SK-N-SH (cell line): ENCODE data around the gene ZNF71. TPM values are rescaled to one million over a fixed set of nuclear protein-coding genes. Genes with fewer than 3 reads are reported as not detected.

Experiments
- CTCF ChIA-PET: fragments of 300-600, 350-600 bp; formaldehyde crosslinking; extraction: SDS; loops from one replicate; lab custom pipeline; 2021; lab: Yijun Ruan, JAX
- POLR2A ChIA-PET: fragments of 350-600 bp; sonication (Branson Sonifier 250); formaldehyde crosslinking; extraction: SDS; loops from one replicate; lab custom pipeline; 2020; ENCODE audit warnings: antibody characterized with exemption, inconsistent platforms; lab: Yijun Ruan, JAX
- DNase-seq: peaks from one replicate; pipeline ENCODE4 v3.0.0; 2012
- H2AFZ ChIP-seq: fragments of 200-600 bp; sonication (generic); 2 replicates; pipeline ENCODE4 v1.8.1; 2016; ENCODE audit warnings: antibody characterized with exemption, mild to moderate bottlenecking, low read depth
- H3F3A ChIP-seq: fragments of 200-600 bp; sonication (generic); replicated peaks from 2 replicates; pipeline ENCODE3; 2016; ENCODE audit warnings: antibody characterized with exemption, mild to moderate bottlenecking; ENCODE audit not compliant: insufficient read depth
- H3K27ac ChIP-seq, 2 experiments: fragments of 200-500 bp in 1 of 2; fragments of 200-600 bp in 1 of 2; sonication (Bioruptor generic) in 1 of 2; sonication (generic), shearing (Covaris generic) in 1 of 2; 2 replicates each; pipeline versions ENCODE4 v1.5.1 to v1.6.1; 2014 to 2016; ENCODE audit warnings: low read depth in 2 of 2, inconsistent platforms in 1 of 2, low read length in 1 of 2, mild to moderate bottlenecking in 1 of 2, mixed read lengths in 1 of 2
- H3K27me3 ChIP-seq: fragments of 200-600 bp; sonication (generic), shearing (Covaris generic); 2 replicates; pipeline ENCODE4 v1.6.1; 2016; ENCODE audit warnings: mixed run types; ENCODE audit not compliant: insufficient read depth
- H3K36me3 ChIP-seq, 2 experiments: fragments of 200-500 bp in 1 of 2; fragments of 200-600 bp in 1 of 2; sonication (Bioruptor generic) in 1 of 2; sonication (generic) in 1 of 2; replicated peaks in 1 of 2; 2 replicates each; pipeline versions ENCODE3 to v1.5.1; 2014 to 2016; ENCODE audit warnings: low read length in 1 of 2, mild to moderate bottlenecking in 1 of 2; ENCODE audit not compliant: insufficient read depth in 2 of 2, control insufficient read depth in 1 of 2
- H3K4me1 ChIP-seq, 2 experiments: fragments of 200-500 bp in 1 of 2; fragments of 200-600 bp in 1 of 2; sonication (Bioruptor generic) in 1 of 2; sonication (generic), shearing (Covaris generic) in 1 of 2; 2 replicates each; pipeline versions ENCODE4 v1.5.1 to v1.6.1; 2014 to 2016; ENCODE audit warnings: low read depth in 1 of 2, low read length in 1 of 2, mixed run types in 1 of 2; ENCODE audit not compliant: insufficient read depth in 2 of 2, control insufficient read depth in 1 of 2
- H3K4me2 ChIP-seq: fragments of 200-600 bp; sonication (generic), shearing (Covaris generic); 2 replicates; pipeline ENCODE4 v1.6.1; 2017; ENCODE audit warnings: mixed run types
- H3K4me3 ChIP-seq, 2 experiments: fragments of 200-500 bp in 1 of 2; fragments of 200-600 bp in 1 of 2; sonication (Bioruptor generic) in 1 of 2; sonication (generic), shearing (Covaris generic) in 1 of 2; 2 replicates each; pipeline versions ENCODE4 v1.5.1 to v1.8.1; 2014 to 2016; ENCODE audit warnings: low read depth in 2 of 2, inconsistent platforms in 1 of 2, low read length in 1 of 2, mild to moderate bottlenecking in 1 of 2, mixed read lengths in 1 of 2, moderate library complexity in 1 of 2
- H3K79me2 ChIP-seq: fragments of 200-600 bp; sonication (generic); 2 replicates; pipeline ENCODE4 v1.8.1; 2017; ENCODE audit warnings: mild to moderate bottlenecking; ENCODE audit not compliant: insufficient read depth
- H3K9ac ChIP-seq: fragments of 200-600 bp; sonication (generic); 2 replicates; pipeline ENCODE4 v1.6.1; 2017; ENCODE audit warnings: mixed run types
- H3K9me2 ChIP-seq: fragments of 200-600 bp; sonication (generic); 2 replicates; pipeline ENCODE4 v1.6.1; 2017; ENCODE audit warnings: mixed run types
- H3K9me3 ChIP-seq: fragments of 200-600 bp; sonication (generic); 2 replicates; pipeline ENCODE4 v1.6.1; 2017; ENCODE audit warnings: mixed run types, mild to moderate bottlenecking, moderate library complexity
- H4K20me1 ChIP-seq: fragments of 200-600 bp; sonication (generic); 2 replicates; pipeline ENCODE4 v1.6.1; 2017; ENCODE audit warnings: mild to moderate bottlenecking, mixed run types; ENCODE audit not compliant: insufficient read depth
- CHD2 ChIP-seq: fragments of 150-350 bp; IDR thresholded peaks from 2 replicates; pipeline ENCODE4 v1.6.1; 2018; ENCODE audit warnings: low read length; ENCODE audit not compliant: partially characterized antibody
- EP300 ChIP-seq, 2 experiments: IDR thresholded peaks; 2 replicates each; pipeline versions ENCODE4 v1.4.0 to v1.6.1; 2012; ENCODE audit warnings: borderline replicate concordance in 1 of 2, low read depth in 1 of 2, low read length in 1 of 2
- EZH2phosphoT487 ChIP-seq: fragments of 200-600 bp; sonication (generic); IDR thresholded peaks from 2 replicates; pipeline ENCODE4 v1.6.1; 2017; ENCODE audit warnings: low read depth, mixed run types, mild to moderate bottlenecking, antibody characterized with exemption, moderate library complexity, borderline replicate concordance
- FOXJ3 ChIP-seq: sonication (generic); formaldehyde crosslinking; IDR thresholded peaks from 2 replicates; pipeline ENCODE4 v1.5.1; 2020; ENCODE audit warnings: mild to moderate bottlenecking, missing genetic modification reagents
- FOXM1 ChIP-seq: IDR thresholded peaks from 2 replicates; pipeline ENCODE4 v1.4.0; 2012; ENCODE audit warnings: low read depth, mild to moderate bottlenecking
- GABPA ChIP-seq: IDR thresholded peaks from 2 replicates; pipeline ENCODE4 v1.4.0; 2012; ENCODE audit warnings: low read depth, mild to moderate bottlenecking
- GATA2 ChIP-seq: sonication (generic); formaldehyde crosslinking; IDR thresholded peaks from 2 replicates; pipeline ENCODE4 v1.5.0; 2020; ENCODE audit warnings: mild to moderate bottlenecking, missing genetic modification reagents
- JUND ChIP-seq: IDR thresholded peaks from 2 replicates; pipeline ENCODE4 v1.4.0; 2012
- MEF2A ChIP-seq: IDR thresholded peaks from 2 replicates; pipeline ENCODE4 v1.4.0; 2012; ENCODE audit warnings: low read depth, borderline replicate concordance
- MXI1 ChIP-seq: IDR thresholded peaks from 2 replicates; pipeline ENCODE4 v1.6.1; 2012; ENCODE audit warnings: mild to moderate bottlenecking, low read depth, low read length, improper control_type of control experiment
- NFIC ChIP-seq: IDR thresholded peaks from 2 replicates; pipeline ENCODE4 v1.4.0; 2012; ENCODE audit warnings: borderline replicate concordance
- POLR2AphosphoS5 ChIP-seq: IDR thresholded peaks from 2 replicates; pipeline ENCODE4 v1.6.1; 2012; ENCODE audit warnings: low read depth, low read length
- RAD21 ChIP-seq: IDR thresholded peaks from 2 replicates; pipeline ENCODE4 v1.6.1; 2012; ENCODE audit warnings: mild to moderate bottlenecking, low read length
- RCOR1 ChIP-seq: fragments of 150-350 bp; IDR thresholded peaks from 2 replicates; pipeline ENCODE4 v1.6.1; 2017; ENCODE audit warnings: antibody characterized with exemption, low read length
- RXRA ChIP-seq: IDR thresholded peaks from 2 replicates; pipeline ENCODE4 v1.4.0; 2012; ENCODE audit warnings: low read depth, mild to moderate bottlenecking, borderline replicate concordance
- TAF1 ChIP-seq: IDR thresholded peaks from 2 replicates; pipeline ENCODE4 v1.6.1; 2012; ENCODE audit warnings: low read depth, mild to moderate bottlenecking, low read length, moderate library complexity, borderline replicate concordance
- WGBS: methylation state at CpG from one replicate; pipeline ENCODE4 v1.1.6; 2017; ENCODE audit warnings: low lambda C conversion rate; 5-methylcytosine and 5-hydroxymethylcytosine counted together
- polyA plus RNA-seq, 3 experiments: library from polyadenylated mRNA; depleted of rRNA; stranded (reverse); fragments of >200 nt; gene quantifications; 2 replicates each; pipeline ENCODE4 v1.2.3, GENCODE V29; 2012
- TF ChIP-seq, protein P1 (sequence below): IDR thresholded peaks from 2 replicates; pipeline ENCODE4 v1.4.0; 2012; ENCODE audit warnings: low read depth
- TF ChIP-seq, protein P2 (sequence below): IDR thresholded peaks from 2 replicates; pipeline ENCODE4; 2012
- TF ChIP-seq, protein P3 (sequence below): fragments of 200-600 bp; sonication (generic); IDR thresholded peaks from 2 replicates; pipeline ENCODE4 v1.6.1; 2017; ENCODE audit warnings: antibody characterized with exemption, mild to moderate bottlenecking, moderate library complexity
- TF ChIP-seq, protein P4 (sequence below): IDR thresholded peaks from 2 replicates; pipeline ENCODE4 v1.4.0; 2012; ENCODE audit warnings: low read depth, borderline replicate concordance
- TF ChIP-seq, protein P5 (sequence below): IDR thresholded peaks from 2 replicates; pipeline ENCODE4 v1.4.0; 2012; ENCODE audit warnings: low read depth, borderline replicate concordance

Gene ZNF71
- polyA plus RNA-seq, 1 of the 3 experiments (the other 2 are of a cell fraction) = 6.3 TPM

DNA sequence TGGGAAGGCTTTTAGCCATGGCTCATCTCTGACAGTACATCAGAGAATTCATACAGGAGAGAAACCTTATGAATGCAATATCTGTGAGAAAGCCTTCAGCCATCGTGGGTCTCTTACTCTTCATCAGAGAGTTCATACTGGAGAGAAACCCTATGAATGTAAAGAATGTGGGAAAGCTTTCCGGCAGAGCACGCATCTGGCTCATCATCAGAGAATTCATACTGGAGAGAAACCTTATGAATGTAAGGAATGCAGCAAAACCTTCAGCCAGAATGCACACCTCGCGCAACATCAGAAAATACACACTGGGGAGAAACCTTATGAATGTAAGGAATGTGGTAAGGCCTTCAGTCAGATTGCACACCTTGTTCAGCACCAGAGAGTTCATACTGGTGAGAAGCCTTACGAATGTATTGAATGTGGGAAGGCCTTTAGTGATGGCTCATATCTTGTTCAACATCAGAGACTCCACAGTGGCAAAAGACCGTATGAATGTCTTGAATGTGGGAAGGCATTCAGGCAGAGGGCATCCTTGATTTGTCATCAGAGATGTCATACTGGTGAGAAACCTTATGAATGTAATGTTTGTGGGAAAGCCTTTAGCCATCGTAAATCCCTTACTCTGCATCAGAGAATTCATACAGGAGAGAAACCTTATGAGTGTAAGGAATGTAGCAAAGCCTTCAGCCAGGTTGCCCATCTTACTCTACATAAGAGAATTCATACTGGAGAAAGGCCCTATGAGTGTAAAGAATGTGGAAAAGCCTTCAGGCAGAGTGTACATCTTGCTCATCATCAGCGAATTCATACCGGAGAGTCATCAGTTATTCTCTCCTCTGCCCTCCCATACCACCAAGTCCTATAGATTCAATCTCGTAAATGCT is 17.1 kb upstream of the ZNF71 start:
- ChIA-PET POLR2A (no interaction called here), CTCF (no interaction called here)
- H3K27ac ChIP-seq = no peak overlapping the region
- H3K79me2 ChIP-seq = no peaks in the 10 kb centered on the region
- peaks cover 56% of the 10 kb centered on the region for H3K9me3 ChIP-seq
- no peak overlapping the region for H3K9ac ChIP-seq
- H3K4me2 ChIP-seq = no peak overlapping the region
- no peaks in the 10 kb centered on the region for H3K9me2 ChIP-seq
- WGBS = 91% methylated on average over 11 of the region's 11 CpGs
- no peaks in the 10 kb centered on the region for H3K4me1 ChIP-seq
- no peak overlapping the region for H2AFZ ChIP-seq
- H4K20me1 ChIP-seq = no peaks in the 10 kb centered on the region
- H3K36me3 ChIP-seq = peaks cover 37 to 44% of the 10 kb centered on the region in 2 experiments
- H3K4me3 ChIP-seq = no peak overlapping the region; a peak in 1 of 4 replicates
- H3K27me3 ChIP-seq = no peaks in the 10 kb centered on the region
- no peak for TF ChIP-seq NFIC
- no peak for TF ChIP-seq TAF1
- TF ChIP-seq FOXJ3 (CRISPR knock-in tag) = no peak
- TF ChIP-seq EP300 (IDR thresholded peaks at IDR 0.05; ENCODE audit: borderline replicate concordance in 1 of 2, low read depth in 1 of 2, low read length in 1 of 2) = no peak
- no peak for TF ChIP-seq RCOR1
- no peak for TF ChIP-seq EZH2phosphoT487
- no peak for TF ChIP-seq JUND
- TF ChIP-seq RXRA = no peak
- no peak for TF ChIP-seq RAD21
- TF ChIP-seq, protein P1, sequence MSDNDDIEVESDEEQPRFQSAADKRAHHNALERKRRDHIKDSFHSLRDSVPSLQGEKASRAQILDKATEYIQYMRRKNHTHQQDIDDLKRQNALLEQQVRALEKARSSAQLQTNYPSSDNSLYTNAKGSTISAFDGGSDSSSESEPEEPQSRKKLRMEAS = no peak
- TF ChIP-seq POLR2AphosphoS5 = no peak
- TF ChIP-seq, protein P2, sequence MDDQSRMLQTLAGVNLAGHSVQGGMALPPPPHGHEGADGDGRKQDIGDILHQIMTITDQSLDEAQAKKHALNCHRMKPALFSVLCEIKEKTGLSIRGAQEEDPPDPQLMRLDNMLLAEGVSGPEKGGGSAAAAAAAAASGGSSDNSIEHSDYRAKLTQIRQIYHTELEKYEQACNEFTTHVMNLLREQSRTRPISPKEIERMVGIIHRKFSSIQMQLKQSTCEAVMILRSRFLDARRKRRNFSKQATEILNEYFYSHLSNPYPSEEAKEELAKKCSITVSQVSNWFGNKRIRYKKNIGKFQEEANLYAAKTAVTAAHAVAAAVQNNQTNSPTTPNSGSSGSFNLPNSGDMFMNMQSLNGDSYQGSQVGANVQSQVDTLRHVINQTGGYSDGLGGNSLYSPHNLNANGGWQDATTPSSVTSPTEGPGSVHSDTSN = no peak
- no peak for TF ChIP-seq GATA2 (CRISPR knock-in tag)
- TF ChIP-seq, all 33 proteins: peak for 0
- no peaks in the 10 kb centered on the region for H3F3A ChIP-seq
- DNase-seq = no peak

DNA sequence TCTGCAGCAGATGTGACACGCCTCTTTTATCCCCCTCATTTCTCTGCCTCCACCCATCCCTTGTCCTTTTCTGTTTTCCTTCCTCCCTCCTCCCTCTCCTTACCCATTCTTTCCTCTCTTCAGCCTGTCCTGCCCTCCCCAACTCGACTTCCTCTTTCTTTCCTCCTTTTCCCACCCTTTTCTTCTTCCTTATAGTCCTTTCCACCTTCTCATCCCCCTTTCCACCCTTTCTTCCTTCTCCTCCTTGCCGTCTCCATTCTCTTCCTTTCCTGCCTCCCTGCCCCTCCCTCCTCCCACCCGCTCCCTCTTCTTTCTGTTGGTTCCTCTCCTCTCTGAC is 688 bp upstream of the ZNF71 start:
- Histone ChIP-seq H3K79me2 (peaks cover 43% of the 10 kb centered on the region), H3K27ac (no peak overlapping the region), H3K36me3 (peaks cover 6 to 16% of the 10 kb centered on the region in 2 experiments), H3K9me2 (no peaks in the 10 kb centered on the region), H3K27me3 (no peaks in the 10 kb centered on the region), H3F3A (no peaks in the 10 kb centered on the region), H3K4me2 (peak overlapping the region; percentile 83), H3K9ac (no peak overlapping the region), H2AFZ (peak overlapping the region; percentile 85), H3K4me3 (peak overlapping the region in 1 of 2 experiments; percentile 95; a peak in 2 of 4 replicates), H3K9me3 (peaks cover 13% of the 10 kb centered on the region; the same call in 1 of the 2 replicates), H4K20me1 (no peaks in the 10 kb centered on the region), H3K4me1 (peaks cover 0 to 5% of the 10 kb centered on the region in 2 experiments; a peak in 1 of 4 replicates)
- POLR2A ChIA-PET = no interaction called here
- 66% methylated on average over 4 of the region's 4 CpGs for WGBS
- CTCF ChIA-PET = interaction anchor here (1.0 kb wide), 1 partner anchor 201 kb away, joined by 3 read pairs; the partner anchor contains the start of gene ZNF582
- no peak for DNase-seq
- TF ChIP-seq FOXM1 = no peak
- no peak for TF ChIP-seq GABPA
- TF ChIP-seq RAD21 = no peak
- TF ChIP-seq, protein P3, sequence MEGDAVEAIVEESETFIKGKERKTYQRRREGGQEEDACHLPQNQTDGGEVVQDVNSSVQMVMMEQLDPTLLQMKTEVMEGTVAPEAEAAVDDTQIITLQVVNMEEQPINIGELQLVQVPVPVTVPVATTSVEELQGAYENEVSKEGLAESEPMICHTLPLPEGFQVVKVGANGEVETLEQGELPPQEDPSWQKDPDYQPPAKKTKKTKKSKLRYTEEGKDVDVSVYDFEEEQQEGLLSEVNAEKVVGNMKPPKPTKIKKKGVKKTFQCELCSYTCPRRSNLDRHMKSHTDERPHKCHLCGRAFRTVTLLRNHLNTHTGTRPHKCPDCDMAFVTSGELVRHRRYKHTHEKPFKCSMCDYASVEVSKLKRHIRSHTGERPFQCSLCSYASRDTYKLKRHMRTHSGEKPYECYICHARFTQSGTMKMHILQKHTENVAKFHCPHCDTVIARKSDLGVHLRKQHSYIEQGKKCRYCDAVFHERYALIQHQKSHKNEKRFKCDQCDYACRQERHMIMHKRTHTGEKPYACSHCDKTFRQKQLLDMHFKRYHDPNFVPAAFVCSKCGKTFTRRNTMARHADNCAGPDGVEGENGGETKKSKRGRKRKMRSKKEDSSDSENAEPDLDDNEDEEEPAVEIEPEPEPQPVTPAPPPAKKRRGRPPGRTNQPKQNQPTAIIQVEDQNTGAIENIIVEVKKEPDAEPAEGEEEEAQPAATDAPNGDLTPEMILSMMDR = no peak
- TF ChIP-seq, protein P4, sequence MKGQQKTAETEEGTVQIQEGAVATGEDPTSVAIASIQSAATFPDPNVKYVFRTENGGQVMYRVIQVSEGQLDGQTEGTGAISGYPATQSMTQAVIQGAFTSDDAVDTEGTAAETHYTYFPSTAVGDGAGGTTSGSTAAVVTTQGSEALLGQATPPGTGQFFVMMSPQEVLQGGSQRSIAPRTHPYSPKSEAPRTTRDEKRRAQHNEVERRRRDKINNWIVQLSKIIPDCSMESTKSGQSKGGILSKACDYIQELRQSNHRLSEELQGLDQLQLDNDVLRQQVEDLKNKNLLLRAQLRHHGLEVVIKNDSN = no peak
- TF ChIP-seq CHD2 = no peak
- TF ChIP-seq MEF2A = no peak
- TF ChIP-seq MXI1 = no peak
- TF ChIP-seq, protein P5, sequence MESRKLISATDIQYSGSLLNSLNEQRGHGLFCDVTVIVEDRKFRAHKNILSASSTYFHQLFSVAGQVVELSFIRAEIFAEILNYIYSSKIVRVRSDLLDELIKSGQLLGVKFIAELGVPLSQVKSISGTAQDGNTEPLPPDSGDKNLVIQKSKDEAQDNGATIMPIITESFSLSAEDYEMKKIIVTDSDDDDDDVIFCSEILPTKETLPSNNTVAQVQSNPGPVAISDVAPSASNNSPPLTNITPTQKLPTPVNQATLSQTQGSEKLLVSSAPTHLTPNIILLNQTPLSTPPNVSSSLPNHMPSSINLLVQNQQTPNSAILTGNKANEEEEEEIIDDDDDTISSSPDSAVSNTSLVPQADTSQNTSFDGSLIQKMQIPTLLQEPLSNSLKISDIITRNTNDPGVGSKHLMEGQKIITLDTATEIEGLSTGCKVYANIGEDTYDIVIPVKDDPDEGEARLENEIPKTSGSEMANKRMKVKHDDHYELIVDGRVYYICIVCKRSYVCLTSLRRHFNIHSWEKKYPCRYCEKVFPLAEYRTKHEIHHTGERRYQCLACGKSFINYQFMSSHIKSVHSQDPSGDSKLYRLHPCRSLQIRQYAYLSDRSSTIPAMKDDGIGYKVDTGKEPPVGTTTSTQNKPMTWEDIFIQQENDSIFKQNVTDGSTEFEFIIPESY = no peak
